ENCODE results near the gene PPP1R9B.

GRCh38 chr17:50189550-50190292 lies 39.2 kb upstream of the PPP1R9B start:
- TF ChIP-seq YY1 (IDR thresholded peaks at IDR 0.05; ENCODE audit: insufficient read depth, insufficient read length) (no peak), ZNF274 (IDR thresholded peaks at IDR 0.05; ENCODE audit: low read depth, low read length) (no peak), SUZ12 (IDR thresholded peaks at IDR 0.05; ENCODE audit: extremely low read depth, insufficient read depth, insufficient read length) (no peak)

All from NT2/D1 (cell line).